K562 (cell line): Measurements from ENCODE around the gene EPHA4. TPM values are rescaled to one million over a fixed set of nuclear protein-coding genes. Genes with fewer than 3 reads are reported as not detected.

Source experiments
- ATAC-seq: fragments of 200-7000 bp; cut with Tn5 transposase; 3 replicates; pipeline ENCODE4 v1.9.1; 2020; ENCODE audit warnings: moderate library complexity
- BruUV-seq: library from RNA; stranded (reverse); fragments of 400-500 nt; replicated peaks from 2 replicates; lab custom pipeline; 2021; lab: Mats Ljungman, UMichigan
- CTCF ChIA-PET: fragments of 300-600 bp; formaldehyde crosslinking; extraction: SDS; loops from one replicate; lab custom pipeline; 2021; ENCODE audit warnings: low intra/inter-chr PET ratio; lab: Yijun Ruan, JAX
- POLR2A ChIA-PET: fragments of 300-600, 350-650 bp; sonication (Branson Sonifier 250); formaldehyde crosslinking; extraction: SDS; loops from one replicate; lab custom pipeline; 2021; ENCODE audit warnings: antibody characterized with exemption, inconsistent platforms; lab: Yijun Ruan, JAX
- DNase-seq, 4 experiments: peaks; one replicate each; pipeline versions ENCODE4 v3.0.0 to v3.0.0-alpha.2; 2011 to 2018; ENCODE audit warnings: low spot score in 3 of 4, mixed read lengths in 3 of 4; ENCODE audit errors: extremely low read depth in 1 of 4
- FAIRE-seq: peaks from 2 replicates; lab custom pipeline; 2011; peaks lifted over from hg19 to GRCh38; lab: Jason Lieb, UNC
- H2AFZ ChIP-seq: 2 replicates; pipeline ENCODE4 v1.6.0; 2011; ENCODE audit warnings: low read depth, low read length, control low read depth, inconsistent platforms
- H3K27ac ChIP-seq: fragments of 200-600 bp; 3 replicates; pipeline ENCODE4 v1.8.0; 2011; ENCODE audit warnings: low read depth, mild to moderate bottlenecking, control low read depth, inconsistent platforms, low read length, moderate library complexity, mixed read lengths; ENCODE audit errors: extremely low read depth
- H3K27me3 ChIP-seq, 2 experiments: fragments of 300-600 bp in 1 of 2; 2 replicates in 1 of 2; 3 replicates in 1 of 2; pipeline versions ENCODE4 v1.6.0 to v1.8.0; 2011; ENCODE audit warnings: inconsistent platforms in 2 of 2, low read length in 2 of 2, mild to moderate bottlenecking in 1 of 2, mixed read lengths in 1 of 2, moderate library complexity in 1 of 2; ENCODE audit not compliant: control insufficient read depth in 2 of 2, insufficient read depth in 2 of 2
- H3K36me3 ChIP-seq: fragments of 300-600 bp; 3 replicates; pipeline ENCODE4 v1.8.0; 2011; ENCODE audit warnings: mild to moderate bottlenecking, low read length, inconsistent platforms; ENCODE audit not compliant: control insufficient read depth, insufficient read depth
- H3K4me1 ChIP-seq, 2 experiments: fragments of 200-600 bp in 1 of 2; replicated peaks in 1 of 2; 2 replicates in 1 of 2; 3 replicates in 1 of 2; pipeline versions ENCODE4 v1.5.1 to v1.8.0; 2011; ENCODE audit warnings: inconsistent platforms in 2 of 2, low read length in 2 of 2, mild to moderate bottlenecking in 1 of 2, mixed read lengths in 1 of 2, moderate library complexity in 1 of 2; ENCODE audit not compliant: control insufficient read depth in 2 of 2, insufficient read depth in 2 of 2
- H3K4me2 ChIP-seq: 2 replicates; pipeline ENCODE4 v1.6.1; 2011; ENCODE audit warnings: low read length, control low read depth, inconsistent platforms, mixed read lengths; ENCODE audit not compliant: insufficient read depth
- H3K4me3 ChIP-seq: fragments of 200-600 bp; sonication (generic), shearing (Covaris generic); 2 replicates; pipeline ENCODE4 v1.5.1; 2016; ENCODE audit warnings: control low read depth, inconsistent platforms
- H3K79me2 ChIP-seq: fragments of 200-600 bp; 3 replicates; pipeline ENCODE4 v1.8.0; 2011; ENCODE audit warnings: low read length, inconsistent platforms; ENCODE audit not compliant: control insufficient read depth, insufficient read depth
- H3K9ac ChIP-seq, 2 experiments: 2 replicates each; pipeline versions ENCODE4 v1.6.0 to v1.6.1; 2011; ENCODE audit warnings: low read depth in 2 of 2, low read length in 2 of 2, control low read depth in 1 of 2, inconsistent platforms in 1 of 2, mild to moderate bottlenecking in 1 of 2, mixed read lengths in 1 of 2; ENCODE audit not compliant: insufficient read depth in 1 of 2
- H3K9me1 ChIP-seq: one replicate; pipeline ENCODE4 v1.6.0; 2011; ENCODE audit warnings: inconsistent platforms, mild to moderate bottlenecking, low read length, moderate library complexity; ENCODE audit not compliant: control insufficient read depth, insufficient read depth
- H3K9me3 ChIP-seq: replicated peaks from 2 replicates; pipeline ENCODE4 v1.5.1; 2011; ENCODE audit warnings: low read depth, low read length, inconsistent platforms; ENCODE audit not compliant: control insufficient read depth, insufficient read depth
- H4K20me1 ChIP-seq: replicated peaks from 2 replicates; pipeline ENCODE4 v1.6.1; 2011; ENCODE audit warnings: low read length, inconsistent platforms, mixed read lengths; ENCODE audit not compliant: control insufficient read depth, insufficient read depth
- CREB1 ChIP-seq, 2 experiments: sonication (generic) in 1 of 2; formaldehyde crosslinking in 1 of 2; IDR thresholded peaks; 2 replicates each; pipeline versions ENCODE4 v1.6.1 to v1.8.0; 2012 to 2022; ENCODE audit warnings: inconsistent platforms in 1 of 2, mild to moderate bottlenecking in 1 of 2, missing genetic modification reagents in 1 of 2, moderate library complexity in 1 of 2
- MTF1 ChIP-seq: fragments of 250-450 bp; sonication (Bioruptor Pico); IDR thresholded peaks from 2 replicates; pipeline ENCODE4 v1.9.0; 2021; ENCODE audit warnings: moderate library complexity, mild to moderate bottlenecking, inconsistent platforms, borderline replicate concordance
- POLR2A ChIP-seq: fragments of 450-650 bp; conservative IDR thresholded peaks from 2 replicates; pipeline ENCODE4 v1.6.1; 2016
- TAF7 ChIP-seq: fragments of 450-650 bp; IDR thresholded peaks from 2 replicates; pipeline ENCODE4 v1.6.1; 2016; ENCODE audit warnings: missing genetic modification characterization, missing compliant biosample characterization
- TRIM24 ChIP-seq, 2 experiments: fragments of 450-650 bp; IDR thresholded peaks; 2 replicates each; pipeline ENCODE4 v1.6.1; 2016
- ZNF197 ChIP-seq: fragments of 200-800 bp; sonication (Bioruptor generic); IDR thresholded peaks from 2 replicates; pipeline ENCODE4 v1.6.1; 2016; ENCODE audit warnings: low read depth, missing genetic modification characterization, missing compliant biosample characterization
- WGBS: fragments of 100-300 bp; shearing (Covaris generic); methylation state at CpG from one replicate; pipeline ENCODE4 v1.1.6; 2016; ENCODE audit warnings: low coverage, mixed read lengths; ENCODE audit not compliant: insufficient coverage; ENCODE audit errors: missing lambda C conversion rate; 5-methylcytosine and 5-hydroxymethylcytosine counted together
- in situ Hi-C: fragments of 300-500 bp; cut with MboI; formaldehyde crosslinking; loops from 4 replicates; pipeline ENCODE4 v1.15.0; 2018; ENCODE audit warnings: inconsistent platforms, mixed read lengths
- intact Hi-C: fragments of 100-400 bp; cut with micrococcal nuclease; formaldehyde crosslinking; loops from 2 replicates; pipeline ENCODE4 v1.14.2; 2022
- polyA plus RNA-seq, 8 experiments: library from polyadenylated mRNA; depleted of rRNA in 4 of 8; stranded (reverse) in 5 of 8; unstranded in 3 of 8; fragments of >200 nt; fragmentation: Nextera tagmentation in 2 of 8; fragmentation: Illumina TruSeq in 1 of 8; extraction: Ambion mirVana in 2 of 8; extraction: Trizol in 1 of 8; gene quantifications; 2 replicates each; pipeline versions ENCODE4 v1.2.1 to v1.2.3, GENCODE V29; 2011 to 2014; ENCODE audit warnings: inconsistent platforms in 1 of 8, missing spikeins in 1 of 8
- total RNA-seq, 7 experiments: library from RNA; depleted of rRNA in 6 of 7; stranded (reverse); fragments of >200 nt in 6 of 7; fragmentation: Illumina TruSeq in 2 of 7; extraction: Trizol in 2 of 7; gene quantifications; 2 replicates each; pipeline versions ENCODE4 v1.2.1 to v1.2.3, GENCODE V29; 2011 to 2021; ENCODE audit warnings: low replicate concordance in 1 of 7

EPHA4 gene
- total and polyA plus RNA-seq, 9 of the 15 experiments (the other 6 are each of a cell fraction or from before 2014, with no cell fraction given): 0.07 to 0.09 (median 0.07) TPM; not detected in 6

- no peaks in the 10 kb centered on the region for H3K9me1 ChIP-seq
- TF ChIP-seq POLR2A (no peak), TAF7 (tag) (no peak), TRIM24 (IDR thresholded peaks at IDR 0.05) (no peak), MTF1 (CRISPR knock-in tag) (no peak), ZNF197 (no peak)
- TF ChIP-seq, all 486 proteins: peak for 0
- Histone ChIP-seq H3K27ac (no peak overlapping the region), H3K27me3 (no peaks in the 10 kb centered on the region), H3K4me3 (no peak overlapping the region), H3K9ac (no peak overlapping the region), H3K9me3 (no peaks in the 10 kb centered on the region), H3K79me2 (no peaks in the 10 kb centered on the region), H3K36me3 (no peaks in the 10 kb centered on the region), H4K20me1 (no peaks in the 10 kb centered on the region), H3K4me2 (no peak overlapping the region), H3K4me1 (no peaks in the 10 kb centered on the region), H2AFZ (no peak overlapping the region)
- DNase-seq: no peak
- ChIA-PET CTCF (no interaction called here), POLR2A (no interaction called here)
- intact Hi-C loops (no loop called here), in situ Hi-C loops (no loop called here)
- no TSS peak for BruUV-seq
- ATAC-seq: no peak
- 0% methylated on average over 5 of the region's 5 CpGs for WGBS
- no peak for FAIRE-seq
Measured at GRCh38 chr2:221514305-221515040, 57.6 kb downstream of the EPHA4 start.

GRCh38 chr2:221513232-221513631 lies 58.9 kb downstream of the EPHA4 start:
- H3K9ac ChIP-seq: no peak overlapping the region
- intact Hi-C loops: no loop called here
- ChIA-PET CTCF (no interaction called here), POLR2A (no interaction called here)
- in situ Hi-C loops: no loop called here
- no peak overlapping the region for H3K4me2 ChIP-seq
- no peaks in the 10 kb centered on the region for H3K79me2 ChIP-seq
- FAIRE-seq: no peak
- DNase-seq: no peak
- no peak overlapping the region for H2AFZ ChIP-seq
- no peaks in the 10 kb centered on the region for H3K4me1 ChIP-seq
- H3K36me3 ChIP-seq: no peaks in the 10 kb centered on the region
- no peaks in the 10 kb centered on the region for H4K20me1 ChIP-seq
- TF ChIP-seq CREB1 (IDR thresholded peaks at IDR 0.05) (no peak), CREB1 (CRISPR knock-in tag; IDR thresholded peaks at IDR 0.05) (no peak)
- ATAC-seq: no peak
- H3K27me3 ChIP-seq: no peaks in the 10 kb centered on the region
- WGBS: 4% methylated on average over 5 of the region's 5 CpGs
- no peak overlapping the region for H3K4me3 ChIP-seq
- no peaks in the 10 kb centered on the region for H3K9me1 ChIP-seq
- no peak overlapping the region for H3K27ac ChIP-seq
- BruUV-seq: no TSS peak
- H3K9me3 ChIP-seq: no peaks in the 10 kb centered on the region
